Erythroblast (primary cell): ENCODE measurements around the gene ATP1A4.

Source experiments
- GATA1 ChIP-seq: IDR thresholded peaks from 2 replicates; pipeline ENCODE4 v1.6.1; 2011; ENCODE audit warnings: low read depth, mild to moderate bottlenecking, control low read depth, low read length, moderate library complexity
- POLR2A ChIP-seq: IDR thresholded peaks from 2 replicates; pipeline ENCODE4 v1.6.1; 2011; ENCODE audit warnings: mild to moderate bottlenecking, low read length

DNA sequence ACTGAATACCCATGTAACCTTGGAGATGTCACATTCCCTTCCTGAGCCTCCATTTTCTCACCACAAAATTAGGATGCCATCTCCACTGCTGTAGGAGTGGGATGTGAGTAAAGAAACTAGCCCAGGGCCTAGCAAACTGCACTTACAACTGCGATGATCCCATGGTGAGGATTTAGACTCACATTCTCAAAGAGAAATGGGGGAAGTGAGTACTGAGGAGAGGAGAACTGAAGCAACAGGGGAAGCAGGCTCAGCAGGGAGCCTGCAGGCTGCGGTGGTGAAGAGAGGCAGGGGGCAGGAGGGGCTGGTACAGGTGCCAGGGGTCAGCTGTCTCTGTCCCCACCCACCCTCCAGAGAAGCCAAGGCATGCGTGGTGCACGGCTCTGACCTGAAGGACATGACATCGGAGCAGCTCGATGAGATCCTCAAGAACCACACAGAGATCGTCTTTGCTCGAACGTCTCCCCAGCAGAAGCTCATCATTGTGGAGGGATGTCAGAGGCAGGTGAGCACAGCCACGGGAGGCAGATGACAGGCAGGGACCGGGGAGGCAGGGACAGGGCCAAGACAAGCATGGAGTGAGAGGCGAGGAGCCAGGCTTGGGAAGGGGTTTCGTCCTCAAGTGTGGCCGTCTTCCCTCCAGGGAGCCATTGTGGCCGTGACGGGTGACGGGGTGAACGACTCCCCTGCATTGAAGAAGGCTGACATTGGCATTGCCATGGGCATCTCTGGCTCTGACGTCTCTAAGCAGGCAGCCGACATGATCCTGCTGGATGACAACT lies 16.4 kb upstream of the ATP1A4 start:
- TF ChIP-seq POLR2A (no peak), GATA1 (no peak)
